ENCODE measurements around the gene GPR162. TPM values are rescaled to one million over a fixed set of nuclear protein-coding genes. Genes with fewer than 3 reads are reported as not detected.

The GPR162 gene
- total and polyA plus RNA-seq, 2 of the 4 experiments (the other 2 are of a cell fraction) = 2.9 to 6.0 TPM

GRCh38 chr12:6774499-6775062, 47.0 kb upstream of the GPR162 start:
- no peak for ATAC-seq (ENCODE audit: low read depth)
- no peak overlapping the region for H2AK5ac ChIP-seq (ENCODE audit: low read depth, low read length)
- dilution Hi-C loops (cut with HindIII; ENCODE audit: low sequenced_read_pairs, unreplicated experiment) (no loop called here), intact Hi-C loops (cut with micrococcal nuclease) (no loop called here), in situ Hi-C loops (cut with MboI; ENCODE audit: low sequenced_read_pairs) (no loop called here)
- ChIA-PET CTCF (no interaction called here), POLR2A (ENCODE audit: unreplicated experiment) (interaction anchor here (0.7 kb wide), 2 partner anchors 7 to 9 kb away, joined by 4 read pairs; partner anchors contain the start of gene PTMS)
- H3K4me3 ChIP-seq (ENCODE audit: insufficient read depth, low read depth, low read length) = no peak overlapping the region
- no peak overlapping the region for H2BK120ac ChIP-seq (ENCODE audit: low read depth, low read length)
- H3K27ac ChIP-seq (ENCODE audit: insufficient read depth, low read length) = no peak overlapping the region
- H2AFZ ChIP-seq (replicated peaks; ENCODE audit: low read length, poor library complexity) = no peak overlapping the region
- no peak overlapping the region for H3K18ac ChIP-seq (ENCODE audit: low read depth, low read length)
- H3K9me3 ChIP-seq (ENCODE audit: control insufficient read depth, insufficient read depth, low read length) = no peaks in the 10 kb centered on the region
- no peak overlapping the region for H3K56ac ChIP-seq (ENCODE audit: extremely low read depth, insufficient read depth, low read length)
- peaks cover 6% of the 10 kb centered on the region; the same call in 1 of the 2 replicates for H3K4me1 ChIP-seq (ENCODE audit: control insufficient read depth, insufficient read depth, low read length)
- peaks cover 2 to 14% of the 10 kb centered on the region in 2 experiments; a peak in 3 of 4 replicates for H3K79me1 ChIP-seq (ENCODE audit: low read depth in 1 of 2, low read length in 2 of 2)
- H3K27me3 ChIP-seq (ENCODE audit: control insufficient read depth, insufficient read depth, low read length) = no peaks in the 10 kb centered on the region
- BruUV-seq (replicated peaks) = no TSS peak
- no peak overlapping the region for H2BK20ac ChIP-seq (ENCODE audit: low read depth, low read length)
- H3K4me2 ChIP-seq (ENCODE audit: low read depth, low read length) = no peak overlapping the region
- 97% methylated on average over 12 of the region's 15 CpGs; no CpG with 5 or more reads in 1 of the 2 experiments for WGBS, 2 experiments (ENCODE audit: extremely low coverage in 2 of 2, insufficient read length in 1 of 2)
- 0 out of 2 replicates have a peak, but pooled peaks cover under 1% of the 10 kb centered on the region for H3K9me1 ChIP-seq (ENCODE audit: insufficient read depth, low read length)
- no peak for TF ChIP-seq POLR2A (IDR thresholded peaks at IDR 0.05; ENCODE audit: low read depth, low read length)
- no peak for TF ChIP-seq CEBPB (IDR thresholded peaks at IDR 0.05; ENCODE audit: low read depth, low read length)
- H3K36me3 ChIP-seq (ENCODE audit: control insufficient read depth, insufficient read depth, low read length) = peaks cover 13% of the 10 kb centered on the region
- no peak overlapping the region for H3K14ac ChIP-seq (replicated peaks; ENCODE audit: low read depth, low read length)
- H4K8ac ChIP-seq (ENCODE audit: low read depth in 2 of 2, low read length in 2 of 2) = no peak overlapping the region
- no peak overlapping the region for H2BK15ac ChIP-seq (ENCODE audit: low read depth, low read length)
- H3K23ac ChIP-seq (ENCODE audit: low read depth, low read length) = no peak overlapping the region
- H2AK9ac ChIP-seq (replicated peaks; ENCODE audit: low read depth, low read length, poor library complexity) = no peak overlapping the region
- H4K20me1 ChIP-seq (ENCODE audit: insufficient read depth, low read length) = peaks cover 7% of the 10 kb centered on the region
- no peak overlapping the region for H4K91ac ChIP-seq (ENCODE audit: insufficient read depth, low read depth, low read length)
- H2BK5ac ChIP-seq (ENCODE audit: low read depth, low read length, poor library complexity, severe bottlenecking) = no peak overlapping the region
- no peak overlapping the region for H4K5ac ChIP-seq (ENCODE audit: low read depth, low read length)
- DNase-seq = no peak
- no peak overlapping the region for H3K9ac ChIP-seq (ENCODE audit: low read depth, low read length)
- H3K4ac ChIP-seq (ENCODE audit: low read depth, low read length) = no peak overlapping the region

Measured in IMR-90 (cell line).